Measurements from ENCODE around the gene CACNA1E.
"Not testable (repeated sequence)": the region's sequence is repeated elsewhere in the genome, so short reads cannot be mapped to it uniquely, and the experiment has no call there.

Gene CACNA1E

GRCh38 chr1:181522864-181523263 is 39.5 kb downstream of the CACNA1E start:
- H3K27me3 ChIP-seq (ENCODE audit: low read length) = no peaks in the 10 kb centered on the region
- H3K4me3 ChIP-seq (ENCODE audit: insufficient read depth, low read length, poor library complexity, severe bottlenecking) = no peak overlapping the region
- no peak overlapping the region for H3K4me2 ChIP-seq (ENCODE audit: low read depth, low read length, poor library complexity, severe bottlenecking)
- H3K79me2 ChIP-seq (ENCODE audit: insufficient read depth, low read length) = no peaks in the 10 kb centered on the region
- H4K20me1 ChIP-seq (ENCODE audit: low read depth, low read length) = no peaks in the 10 kb centered on the region
- no peak overlapping the region for H3K27ac ChIP-seq (ENCODE audit: low read depth, low read length)
- no peaks in the 10 kb centered on the region for H3K9me3 ChIP-seq (ENCODE audit: insufficient read depth, low read length)
- H3K36me3 ChIP-seq (ENCODE audit: low read length) = no peaks in the 10 kb centered on the region
- no peaks in the 10 kb centered on the region for H3K9me2 ChIP-seq (replicated peaks; ENCODE audit: insufficient read depth, low read length)
- H2AFZ ChIP-seq (ENCODE audit: low read depth, low read length, severe bottlenecking) = no peak overlapping the region
- no peak overlapping the region for H3K9ac ChIP-seq (ENCODE audit: low read length)
- no peaks in the 10 kb centered on the region for H3F3A ChIP-seq (ENCODE audit: insufficient read depth)
- TF ChIP-seq, protein P1, sequence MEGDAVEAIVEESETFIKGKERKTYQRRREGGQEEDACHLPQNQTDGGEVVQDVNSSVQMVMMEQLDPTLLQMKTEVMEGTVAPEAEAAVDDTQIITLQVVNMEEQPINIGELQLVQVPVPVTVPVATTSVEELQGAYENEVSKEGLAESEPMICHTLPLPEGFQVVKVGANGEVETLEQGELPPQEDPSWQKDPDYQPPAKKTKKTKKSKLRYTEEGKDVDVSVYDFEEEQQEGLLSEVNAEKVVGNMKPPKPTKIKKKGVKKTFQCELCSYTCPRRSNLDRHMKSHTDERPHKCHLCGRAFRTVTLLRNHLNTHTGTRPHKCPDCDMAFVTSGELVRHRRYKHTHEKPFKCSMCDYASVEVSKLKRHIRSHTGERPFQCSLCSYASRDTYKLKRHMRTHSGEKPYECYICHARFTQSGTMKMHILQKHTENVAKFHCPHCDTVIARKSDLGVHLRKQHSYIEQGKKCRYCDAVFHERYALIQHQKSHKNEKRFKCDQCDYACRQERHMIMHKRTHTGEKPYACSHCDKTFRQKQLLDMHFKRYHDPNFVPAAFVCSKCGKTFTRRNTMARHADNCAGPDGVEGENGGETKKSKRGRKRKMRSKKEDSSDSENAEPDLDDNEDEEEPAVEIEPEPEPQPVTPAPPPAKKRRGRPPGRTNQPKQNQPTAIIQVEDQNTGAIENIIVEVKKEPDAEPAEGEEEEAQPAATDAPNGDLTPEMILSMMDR (IDR thresholded peaks at IDR 0.05; ENCODE audit: insufficient read depth, low read length, poor library complexity, severe bottlenecking) = no peak
- TF ChIP-seq EZH2phosphoT487 (conservative IDR thresholded peaks at IDR 0.05; ENCODE audit: low read length) = no peak

DNA sequence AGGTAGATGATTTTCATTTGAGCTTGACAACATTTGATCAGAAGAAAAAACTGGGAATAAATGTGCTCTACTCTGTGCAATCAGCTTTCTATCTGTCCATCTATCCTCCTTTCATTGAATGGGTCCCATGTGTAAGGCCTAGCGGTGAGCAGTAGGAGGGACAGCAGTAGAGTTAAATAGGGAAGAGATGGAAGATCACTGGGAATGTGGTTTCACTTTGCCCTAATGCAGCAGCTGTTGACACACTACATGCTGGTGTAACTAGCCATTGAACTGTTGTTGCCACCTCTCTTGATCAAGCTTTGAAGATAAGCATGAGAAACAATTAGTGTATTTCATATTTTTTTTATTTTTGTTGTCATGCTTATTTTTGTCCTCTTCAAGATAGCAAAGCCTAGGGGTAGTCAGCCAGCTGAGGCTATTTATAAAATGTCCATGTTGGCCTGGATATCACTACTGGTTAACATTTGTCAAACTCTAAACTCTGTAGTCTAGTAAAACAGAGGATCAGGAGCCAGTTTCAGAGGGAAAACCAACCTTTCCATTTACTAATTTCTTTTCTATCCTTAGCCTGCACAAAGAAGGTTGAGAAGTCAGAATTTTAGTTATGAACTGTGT is 41.9 kb downstream of the CACNA1E start:
- Histone ChIP-seq H3K79me2 (ENCODE audit: insufficient read depth, low read length) (no peaks in the 10 kb centered on the region), H3K27me3 (ENCODE audit: low read length) (no peaks in the 10 kb centered on the region), H3K27ac (ENCODE audit: low read depth, low read length) (no peak overlapping the region), H3K4me2 (ENCODE audit: low read depth, low read length, poor library complexity, severe bottlenecking) (no peak overlapping the region), H3K36me3 (ENCODE audit: low read length) (no peaks in the 10 kb centered on the region), H3K4me3 (ENCODE audit: insufficient read depth, low read length, poor library complexity, severe bottlenecking) (no peak overlapping the region), H3K9me2 (replicated peaks; ENCODE audit: insufficient read depth, low read length) (no peaks in the 10 kb centered on the region), H4K20me1 (ENCODE audit: low read depth, low read length) (no peaks in the 10 kb centered on the region), H2AFZ (ENCODE audit: low read depth, low read length, severe bottlenecking) (no peak overlapping the region), H3K9me3 (ENCODE audit: insufficient read depth, low read length) (no peaks in the 10 kb centered on the region), H3K9ac (ENCODE audit: low read length) (no peak overlapping the region), H3F3A (ENCODE audit: insufficient read depth) (no peaks in the 10 kb centered on the region)
- no peak for TF ChIP-seq EZH2phosphoT487 (conservative IDR thresholded peaks at IDR 0.05; ENCODE audit: low read length)
- TF ChIP-seq, protein P1 (IDR thresholded peaks at IDR 0.05; ENCODE audit: insufficient read depth, low read length, poor library complexity, severe bottlenecking) = no peak

- not testable (repeated sequence) for H3K9me2 ChIP-seq (replicated peaks; ENCODE audit: insufficient read depth, low read length); H3K79me2 ChIP-seq (ENCODE audit: insufficient read depth, low read length); H3K27me3 ChIP-seq (ENCODE audit: low read length); H4K20me1 ChIP-seq (ENCODE audit: low read depth, low read length); H2AFZ ChIP-seq (ENCODE audit: low read depth, low read length, severe bottlenecking); H3K27ac ChIP-seq (ENCODE audit: low read depth, low read length); H3K9me3 ChIP-seq (ENCODE audit: insufficient read depth, low read length); H3K4me2 ChIP-seq (ENCODE audit: low read depth, low read length, poor library complexity, severe bottlenecking); H3K36me3 ChIP-seq (ENCODE audit: low read length); H3F3A ChIP-seq (ENCODE audit: insufficient read depth); H3K9ac ChIP-seq (ENCODE audit: low read length); H3K4me3 ChIP-seq (ENCODE audit: insufficient read depth, low read length, poor library complexity, severe bottlenecking)
These were observed 44.9 kb downstream of the CACNA1E start for GRCh38 chr1:181528241-181528640.

GRCh38 chr1:181531441-181531840 is 48.1 kb downstream of the CACNA1E start:
- Histone ChIP-seq H2AFZ (ENCODE audit: low read depth, low read length, severe bottlenecking) (no peak overlapping the region), H3K27me3 (ENCODE audit: low read length) (no peaks in the 10 kb centered on the region), H3K9me2 (replicated peaks; ENCODE audit: insufficient read depth, low read length) (no peaks in the 10 kb centered on the region), H3K4me2 (ENCODE audit: low read depth, low read length, poor library complexity, severe bottlenecking) (no peak overlapping the region), H3K36me3 (ENCODE audit: low read length) (no peaks in the 10 kb centered on the region), H3K4me3 (ENCODE audit: insufficient read depth, low read length, poor library complexity, severe bottlenecking) (no peak overlapping the region), H4K20me1 (ENCODE audit: low read depth, low read length) (no peaks in the 10 kb centered on the region), H3K79me2 (ENCODE audit: insufficient read depth, low read length) (no peaks in the 10 kb centered on the region), H3F3A (ENCODE audit: insufficient read depth) (no peaks in the 10 kb centered on the region), H3K9me3 (ENCODE audit: insufficient read depth, low read length) (no peaks in the 10 kb centered on the region), H3K27ac (ENCODE audit: low read depth, low read length) (no peak overlapping the region), H3K9ac (ENCODE audit: low read length) (no peak overlapping the region)
- TF ChIP-seq, protein P1 (IDR thresholded peaks at IDR 0.05; ENCODE audit: insufficient read depth, low read length, poor library complexity, severe bottlenecking) = no peak
- TF ChIP-seq EZH2phosphoT487 (conservative IDR thresholded peaks at IDR 0.05; ENCODE audit: low read length) = no peak

All from SU-DHL-6 (cell line).